ENCODE results near the gene STARD10. TPM values are rescaled to one million over a fixed set of nuclear protein-coding genes. Genes with fewer than 3 reads are reported as not detected.

Gene STARD10
- total and polyA plus RNA-seq, 2 of the 8 experiments (the other 6 are each of a cell fraction or from before 2014, with no cell fraction given), result 23.7 to 35.7 TPM

GRCh38 chr11:72762641-72763304, 31.1 kb downstream of the STARD10 start:
- H4K20me1 ChIP-seq (replicated peaks in 1 of 2; ENCODE audit: control insufficient read depth in 1 of 2, insufficient read depth in 2 of 2, low read length in 2 of 2), result no peaks in the 10 kb centered on the region
- H2BK15ac ChIP-seq (ENCODE audit: low read length), result 0 out of 2 replicates have a peak overlapping the region, but pooled peaks have one; percentile 88
- H3K27ac ChIP-seq (ENCODE audit: low read depth, low read length), result no peak overlapping the region
- no peak for DNase-seq (ENCODE audit: low read depth in 1 of 2, low spot score in 2 of 2)
- whole genome bisulfite sequencing, 2 experiments (ENCODE audit: extremely low coverage in 1 of 2, insufficient coverage in 1 of 2, insufficient read length in 1 of 2, insufficient replicate concordance in 2 of 2, low coverage in 1 of 2, low lambda C conversion rate in 2 of 2, missing lambda C conversion rate in 1 of 2), result 90% methylated on average over 5 of the region's 5 CpGs; no CpG with 5 or more reads in 1 of the 2 experiments
- ChIA-PET CTCF (ENCODE audit: partially characterized antibody) (interaction anchor here (1.5 kb wide), 3 partner anchors 24 to 37 kb away, joined by 4 to 10 read pairs (median 5); no protein-coding TSS in a partner anchor), POLR2A (ENCODE audit: partially characterized antibody) (no interaction called here)
- H3K4me3 ChIP-seq (ENCODE audit: extremely low read depth in 1 of 4, insufficient read depth in 2 of 4, low read depth in 3 of 4, low read length in 4 of 4), result no peak overlapping the region
- H3K79me1 ChIP-seq (ENCODE audit: low read depth, low read length), result peaks cover 3% of the 10 kb centered on the region; the same call in 1 of the 2 replicates
- no peak overlapping the region for H3K9ac ChIP-seq (replicated peaks in 1 of 4; ENCODE audit: extremely low read depth in 1 of 4, low read depth in 3 of 4, low read length in 3 of 4)
- H2BK5ac ChIP-seq (ENCODE audit: low read depth, low read length), result no peak overlapping the region
- no peaks in the 10 kb centered on the region for H3K79me2 ChIP-seq (ENCODE audit: control insufficient read depth in 1 of 2, insufficient read depth in 2 of 2, low read length in 2 of 2)
- no peak overlapping the region for H4K91ac ChIP-seq (replicated peaks; ENCODE audit: insufficient read length, low read length)
- no peak for FAIRE-seq
- no peaks in the 10 kb centered on the region for H3K36me3 ChIP-seq (ENCODE audit: control insufficient read depth in 2 of 4, insufficient read depth in 4 of 4, low read length in 3 of 4)
- no peak overlapping the region for H3K14ac ChIP-seq (ENCODE audit: insufficient read length)
- H4K8ac ChIP-seq (ENCODE audit: extremely low read depth, insufficient read depth, low read length), result no peak overlapping the region
- H3K56ac ChIP-seq (replicated peaks; ENCODE audit: insufficient read length, low read depth, low read length), result no peak overlapping the region
- H3K18ac ChIP-seq (ENCODE audit: extremely low read depth, low read length), result no peak overlapping the region
- no peak overlapping the region for H3K4me2 ChIP-seq (ENCODE audit: insufficient read depth in 1 of 2, low read depth in 2 of 2, low read length in 2 of 2)
- no peaks in the 10 kb centered on the region for H3K27me3 ChIP-seq (replicated peaks in 1 of 4; ENCODE audit: control insufficient read depth in 3 of 4, extremely low read depth in 1 of 4, insufficient read depth in 3 of 4, low read length in 3 of 4)
- peak overlapping the region; percentile 35 for H2BK120ac ChIP-seq (replicated peaks; ENCODE audit: low read depth, low read length)
- no peaks in the 10 kb centered on the region for H3K23me2 ChIP-seq (ENCODE audit: low read depth, low read length)
- TF ChIP-seq CEBPB (IDR thresholded peaks at IDR 0.05; ENCODE audit: low read depth, low read length) (no peak), TAF7 (optimal IDR thresholded peaks at IDR 0.05; ENCODE audit: borderline replicate concordance, low read depth, low read length) (no peak), POU5F1 (IDR thresholded peaks at IDR 0.05; ENCODE audit: low read depth, low read length) (no peak), RNF2 (IDR thresholded peaks at IDR 0.05; ENCODE audit: borderline replicate concordance, low read depth, low read length, missing control alignments, poor library complexity, severe bottlenecking) (no peak), SIX5 (IDR thresholded peaks at IDR 0.05; ENCODE audit: low read depth, low read length) (no peak), SRF (IDR thresholded peaks at IDR 0.05; ENCODE audit: low read depth, low read length) (no peak), EZH2 (IDR thresholded peaks at IDR 0.05; ENCODE audit: low read depth, low read length, severe bottlenecking) (no peak), GTF2F1 (IDR thresholded peaks at IDR 0.05; ENCODE audit: borderline replicate concordance, low read depth, low read length) (no peak), RBBP5 (IDR thresholded peaks at IDR 0.05; ENCODE audit: borderline replicate concordance, low read depth, low read length) (no peak), NANOG (IDR thresholded peaks at IDR 0.05; ENCODE audit: insufficient read depth, low read depth, low read length, poor library complexity, severe bottlenecking) (no peak), PHF8 (conservative IDR thresholded peaks at IDR 0.05; ENCODE audit: low read depth, low read length) (no peak), YY1 (IDR thresholded peaks at IDR 0.05; ENCODE audit: low read depth, low read length) (no peak), SP1 (IDR thresholded peaks at IDR 0.05; ENCODE audit: low read depth, low read length) (no peak)
- H2BK12ac ChIP-seq (ENCODE audit: low read depth, low read length), result no peak overlapping the region
- H3K9me3 ChIP-seq (ENCODE audit: insufficient read depth in 2 of 2, low read depth in 1 of 2, low read length in 1 of 2), result no peaks in the 10 kb centered on the region
- no peak overlapping the region for H3K4ac ChIP-seq (replicated peaks; ENCODE audit: insufficient read length, low read depth, low read length)
- H3K23ac ChIP-seq (ENCODE audit: insufficient read length), result no peak overlapping the region
- no peak overlapping the region for H2AK5ac ChIP-seq (ENCODE audit: low read depth, low read length)
- peaks cover 0 to 14% (median 8%) of the 10 kb centered on the region in 4 experiments; a peak in 6 of 7 replicates for H3K4me1 ChIP-seq (replicated peaks in 1 of 4; ENCODE audit: control insufficient read depth in 3 of 4, insufficient read depth in 4 of 4, low read length in 3 of 4)
- H4K5ac ChIP-seq (ENCODE audit: insufficient read length, low read depth, low read length), result no peak overlapping the region
- no peak overlapping the region for H2BK20ac ChIP-seq (ENCODE audit: low read length)
- H2AFZ ChIP-seq (ENCODE audit: low read length), result no peak overlapping the region

Data from H1 (cell line).